Measurements from ENCODE around the gene PDZD4.

Gene PDZD4

DNA sequence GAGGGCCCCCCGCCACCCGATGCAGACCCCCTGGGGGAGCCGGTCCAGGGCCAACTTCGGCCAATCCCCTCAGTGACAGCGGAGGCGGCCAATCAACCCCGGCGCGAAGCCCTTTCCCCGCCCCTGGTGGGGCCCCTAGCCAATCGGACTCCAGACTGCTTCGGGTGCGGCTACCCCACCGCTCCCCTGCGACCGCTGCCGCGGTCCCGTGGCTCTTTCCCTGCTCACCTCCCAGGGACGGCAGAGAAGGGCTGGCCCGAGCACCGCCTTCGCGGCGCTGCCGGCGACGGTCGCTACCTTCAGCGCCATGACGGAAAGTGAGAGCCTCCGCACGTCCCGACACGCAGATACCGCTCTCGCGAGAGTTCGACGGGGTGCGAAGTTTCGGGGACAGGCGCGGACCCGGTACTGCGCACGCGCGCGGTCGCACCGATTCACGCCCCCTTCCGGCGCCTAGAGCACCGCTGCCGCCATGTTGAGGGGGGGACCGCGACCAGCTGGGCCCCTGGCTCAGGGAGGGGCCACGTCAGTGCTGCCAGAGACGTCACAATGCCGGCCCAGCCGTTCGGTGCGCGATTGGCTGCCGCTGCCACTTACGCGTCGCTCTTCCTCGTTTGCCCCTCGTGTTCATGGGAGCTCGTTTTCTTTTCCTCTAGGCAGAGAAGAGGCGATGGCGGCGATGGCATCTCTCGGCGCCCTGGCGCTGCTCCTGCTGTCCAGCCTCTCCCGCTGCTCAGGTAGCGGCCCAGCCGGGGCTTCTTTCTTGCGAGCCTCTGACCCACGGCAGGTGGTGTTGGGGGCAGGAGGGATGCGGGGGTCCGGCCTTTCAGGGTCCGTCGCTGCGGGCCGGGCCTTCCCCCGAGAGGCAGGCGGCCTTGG lies 36.1 kb downstream of the PDZD4 start, which contains the start of the genes IDH3G and SSR4:
IDH3G (minus strand) TSS at position 358 of the 879 bp plus-strand sequence; CDS start at position 309, 49 bp downstream.
SSR4 (plus strand) TSS at position 651 of the 879 bp plus-strand sequence; CDS start at position 671, 20 bp downstream.
- TF ChIP-seq, protein P1, sequence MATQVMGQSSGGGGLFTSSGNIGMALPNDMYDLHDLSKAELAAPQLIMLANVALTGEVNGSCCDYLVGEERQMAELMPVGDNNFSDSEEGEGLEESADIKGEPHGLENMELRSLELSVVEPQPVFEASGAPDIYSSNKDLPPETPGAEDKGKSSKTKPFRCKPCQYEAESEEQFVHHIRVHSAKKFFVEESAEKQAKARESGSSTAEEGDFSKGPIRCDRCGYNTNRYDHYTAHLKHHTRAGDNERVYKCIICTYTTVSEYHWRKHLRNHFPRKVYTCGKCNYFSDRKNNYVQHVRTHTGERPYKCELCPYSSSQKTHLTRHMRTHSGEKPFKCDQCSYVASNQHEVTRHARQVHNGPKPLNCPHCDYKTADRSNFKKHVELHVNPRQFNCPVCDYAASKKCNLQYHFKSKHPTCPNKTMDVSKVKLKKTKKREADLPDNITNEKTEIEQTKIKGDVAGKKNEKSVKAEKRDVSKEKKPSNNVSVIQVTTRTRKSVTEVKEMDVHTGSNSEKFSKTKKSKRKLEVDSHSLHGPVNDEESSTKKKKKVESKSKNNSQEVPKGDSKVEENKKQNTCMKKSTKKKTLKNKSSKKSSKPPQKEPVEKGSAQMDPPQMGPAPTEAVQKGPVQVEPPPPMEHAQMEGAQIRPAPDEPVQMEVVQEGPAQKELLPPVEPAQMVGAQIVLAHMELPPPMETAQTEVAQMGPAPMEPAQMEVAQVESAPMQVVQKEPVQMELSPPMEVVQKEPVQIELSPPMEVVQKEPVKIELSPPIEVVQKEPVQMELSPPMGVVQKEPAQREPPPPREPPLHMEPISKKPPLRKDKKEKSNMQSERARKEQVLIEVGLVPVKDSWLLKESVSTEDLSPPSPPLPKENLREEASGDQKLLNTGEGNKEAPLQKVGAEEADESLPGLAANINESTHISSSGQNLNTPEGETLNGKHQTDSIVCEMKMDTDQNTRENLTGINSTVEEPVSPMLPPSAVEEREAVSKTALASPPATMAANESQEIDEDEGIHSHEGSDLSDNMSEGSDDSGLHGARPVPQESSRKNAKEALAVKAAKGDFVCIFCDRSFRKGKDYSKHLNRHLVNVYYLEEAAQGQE (IDR thresholded peaks at IDR 0.05; ENCODE audit: insufficient read depth in 1 of 2, low read depth in 2 of 2, low read length in 2 of 2), result no peak
- TF ChIP-seq TAF1 (IDR thresholded peaks at IDR 0.05; ENCODE audit: borderline replicate concordance, insufficient read depth, low read length) (0 out of 2 replicates have a peak, but pooled peaks have one; percentile 13), POLR2AphosphoS5 (IDR thresholded peaks at IDR 0.05; ENCODE audit: low read depth, low read length) (peak; percentile 77), SIN3A (IDR thresholded peaks at IDR 0.05; ENCODE audit: borderline replicate concordance, insufficient read depth, low read length) (no peak), FOXP2 (optimal IDR thresholded peaks at IDR 0.05; ENCODE audit: borderline replicate concordance, extremely low read depth, extremely low read length, insufficient read depth) (no peak)

DNA sequence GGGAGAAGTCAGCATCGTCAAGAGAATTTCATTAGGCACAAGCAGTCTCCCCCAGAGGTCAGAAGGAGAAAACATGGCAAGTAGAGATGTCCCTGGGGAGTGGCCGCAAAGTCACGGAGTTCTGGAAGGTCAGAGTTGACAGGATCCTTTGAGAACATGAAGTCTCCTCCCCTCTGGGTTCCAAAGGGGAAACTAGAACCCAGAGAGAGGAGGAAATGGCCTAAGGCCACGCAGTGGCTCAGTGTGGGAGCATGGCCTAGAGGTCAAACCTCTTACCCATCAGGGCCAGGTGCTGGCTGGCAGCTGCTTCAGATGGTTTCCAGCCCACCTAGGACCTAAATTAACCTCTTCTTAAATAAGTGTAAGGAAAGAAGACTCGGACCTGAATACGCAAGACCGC lies 37.1 kb downstream of the PDZD4 start:
- TF ChIP-seq SIN3A (IDR thresholded peaks at IDR 0.05; ENCODE audit: borderline replicate concordance, insufficient read depth, low read length) (no peak), TAF1 (IDR thresholded peaks at IDR 0.05; ENCODE audit: borderline replicate concordance, insufficient read depth, low read length) (no peak), FOXP2 (optimal IDR thresholded peaks at IDR 0.05; ENCODE audit: borderline replicate concordance, extremely low read depth, extremely low read length, insufficient read depth) (no peak), POLR2AphosphoS5 (IDR thresholded peaks at IDR 0.05; ENCODE audit: low read depth, low read length) (no peak)
- TF ChIP-seq, protein P1 (IDR thresholded peaks at IDR 0.05; ENCODE audit: insufficient read depth in 1 of 2, low read depth in 2 of 2, low read length in 2 of 2), result no peak

DNA sequence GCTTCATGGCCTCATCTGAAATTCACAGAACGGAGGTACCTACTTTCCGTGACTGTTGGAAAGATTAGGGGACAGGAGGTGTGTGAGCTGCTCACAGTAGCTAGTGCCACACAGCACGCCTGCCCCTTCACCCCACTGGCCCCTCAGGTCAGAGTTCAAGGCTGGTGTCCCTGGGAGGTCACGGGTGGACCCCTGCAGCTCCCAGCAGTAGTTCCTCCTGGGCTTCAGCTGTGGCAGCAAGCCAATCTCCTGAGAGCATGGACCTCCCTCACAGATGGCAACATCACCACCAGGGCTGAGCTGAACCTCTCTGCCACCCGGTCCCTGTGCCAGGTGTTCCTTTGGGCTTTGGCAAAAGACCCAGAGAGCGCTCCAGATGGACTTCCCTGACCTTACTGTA lies 38.0 kb downstream of the PDZD4 start:
- TF ChIP-seq POLR2AphosphoS5 (IDR thresholded peaks at IDR 0.05; ENCODE audit: low read depth, low read length) (no peak), TAF1 (IDR thresholded peaks at IDR 0.05; ENCODE audit: borderline replicate concordance, insufficient read depth, low read length) (no peak), SIN3A (IDR thresholded peaks at IDR 0.05; ENCODE audit: borderline replicate concordance, insufficient read depth, low read length) (no peak), FOXP2 (optimal IDR thresholded peaks at IDR 0.05; ENCODE audit: borderline replicate concordance, extremely low read depth, extremely low read length, insufficient read depth) (no peak)
- TF ChIP-seq, protein P1 (IDR thresholded peaks at IDR 0.05; ENCODE audit: insufficient read depth in 1 of 2, low read depth in 2 of 2, low read length in 2 of 2), result no peak

DNA sequence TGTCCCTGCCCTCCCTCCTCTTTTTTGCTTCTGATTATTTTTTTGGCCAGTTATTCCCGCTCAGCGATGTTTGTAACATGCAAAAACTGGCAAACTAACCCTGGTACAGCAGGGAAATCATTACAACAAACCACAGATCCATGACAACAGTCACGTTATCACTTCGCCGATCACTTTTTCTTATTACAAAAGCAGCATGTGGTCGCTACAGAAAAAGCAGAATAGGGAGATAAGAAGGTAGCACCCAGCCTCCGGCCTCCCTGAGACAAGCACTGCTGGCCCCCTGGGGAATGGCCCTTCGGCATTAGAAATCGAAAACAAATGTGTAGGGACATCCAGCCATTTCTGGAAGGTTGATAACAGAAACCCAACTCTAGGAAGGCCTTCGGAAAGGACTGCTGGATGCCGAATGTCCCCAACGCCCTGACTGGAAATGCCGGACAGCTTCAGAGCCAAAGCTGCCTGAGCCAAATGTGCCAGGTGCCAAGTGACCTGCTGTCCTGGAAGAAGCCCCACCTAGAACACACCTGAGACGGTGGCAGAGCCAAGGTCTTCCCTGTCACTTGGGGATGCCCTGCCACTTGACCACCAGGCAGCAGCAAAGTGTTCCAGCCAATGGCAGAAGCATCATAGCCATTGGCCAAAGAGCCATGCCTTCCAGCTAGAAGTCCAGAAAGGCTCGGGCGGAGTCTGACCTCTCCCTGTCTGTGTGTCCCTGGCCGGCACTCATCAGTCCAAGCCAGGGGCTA lies 39.1 kb downstream of the PDZD4 start:
- no peak for TF ChIP-seq TAF1 (IDR thresholded peaks at IDR 0.05; ENCODE audit: borderline replicate concordance, insufficient read depth, low read length)

DNA sequence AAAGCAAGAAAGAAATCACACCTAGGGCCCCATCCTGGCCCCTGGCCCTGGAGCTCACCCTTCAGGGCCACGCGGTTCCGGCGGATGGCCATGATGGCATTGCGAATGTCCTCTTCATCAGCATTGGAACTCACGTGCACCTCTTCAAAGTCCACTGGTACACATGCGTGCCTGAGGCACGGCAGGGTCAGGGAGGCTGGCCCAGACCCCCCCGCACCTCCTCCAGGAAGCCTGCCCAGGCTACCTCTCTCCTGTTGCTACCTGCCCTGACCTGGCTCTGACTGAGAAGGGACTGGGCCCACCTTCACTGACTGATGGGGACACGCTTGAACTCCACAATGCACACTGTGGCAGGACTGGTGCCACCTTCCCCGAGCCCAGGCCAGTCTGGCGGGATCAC lies 40.7 kb downstream of the PDZD4 start:
- TF ChIP-seq TAF1 (IDR thresholded peaks at IDR 0.05; ENCODE audit: borderline replicate concordance, insufficient read depth, low read length) (no peak), FOXP2 (optimal IDR thresholded peaks at IDR 0.05; ENCODE audit: borderline replicate concordance, extremely low read depth, extremely low read length, insufficient read depth) (no peak)
- TF ChIP-seq, protein P1 (IDR thresholded peaks at IDR 0.05; ENCODE audit: insufficient read depth in 1 of 2, low read depth in 2 of 2, low read length in 2 of 2), result no peak
